ENCODE results near the gene ZBTB7B. TPM values are rescaled to one million over a fixed set of nuclear protein-coding genes. Genes with fewer than 3 reads are reported as not detected.

The ZBTB7B gene
- polyA plus RNA-seq, 1 experiment: 8.7 TPM

DNA sequence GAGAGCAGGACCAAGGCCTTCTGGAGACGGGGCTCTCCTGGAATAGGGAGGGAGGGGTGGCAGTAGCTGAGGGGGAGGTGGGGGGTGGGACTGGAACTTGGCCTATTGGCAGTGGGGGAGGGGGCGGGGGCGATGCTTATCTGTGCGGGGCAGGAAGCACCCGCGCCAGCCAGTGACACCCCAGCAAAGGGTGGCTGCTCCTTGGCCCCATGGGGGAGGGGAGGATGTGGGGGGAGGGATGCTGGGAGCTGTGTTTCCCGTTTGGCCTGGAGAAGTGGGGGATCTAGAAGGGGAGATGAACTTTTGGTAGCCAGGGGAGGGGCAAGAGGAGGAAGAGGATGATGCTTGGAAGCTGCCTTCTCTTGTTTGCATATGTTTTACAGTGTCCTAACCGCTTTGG is 11.0 kb downstream of the ZBTB7B start:
- DNase-seq (ENCODE audit: low read depth, low spot score): no peak
- ChIA-PET POLR2A (no interaction called here), CTCF (no interaction called here)
- Histone ChIP-seq H3K9me3 (ENCODE audit: control insufficient read depth, insufficient read depth, low read length) (no peaks in the 10 kb centered on the region), H3K27me3 (ENCODE audit: control insufficient read depth, insufficient read depth, low read length) (no peaks in the 10 kb centered on the region), H3K27ac (ENCODE audit: low read depth, low read length) (no peak overlapping the region), H3K4me3 (ENCODE audit: low read depth, low read length) (no peak overlapping the region)
- TF ChIP-seq, protein P1, sequence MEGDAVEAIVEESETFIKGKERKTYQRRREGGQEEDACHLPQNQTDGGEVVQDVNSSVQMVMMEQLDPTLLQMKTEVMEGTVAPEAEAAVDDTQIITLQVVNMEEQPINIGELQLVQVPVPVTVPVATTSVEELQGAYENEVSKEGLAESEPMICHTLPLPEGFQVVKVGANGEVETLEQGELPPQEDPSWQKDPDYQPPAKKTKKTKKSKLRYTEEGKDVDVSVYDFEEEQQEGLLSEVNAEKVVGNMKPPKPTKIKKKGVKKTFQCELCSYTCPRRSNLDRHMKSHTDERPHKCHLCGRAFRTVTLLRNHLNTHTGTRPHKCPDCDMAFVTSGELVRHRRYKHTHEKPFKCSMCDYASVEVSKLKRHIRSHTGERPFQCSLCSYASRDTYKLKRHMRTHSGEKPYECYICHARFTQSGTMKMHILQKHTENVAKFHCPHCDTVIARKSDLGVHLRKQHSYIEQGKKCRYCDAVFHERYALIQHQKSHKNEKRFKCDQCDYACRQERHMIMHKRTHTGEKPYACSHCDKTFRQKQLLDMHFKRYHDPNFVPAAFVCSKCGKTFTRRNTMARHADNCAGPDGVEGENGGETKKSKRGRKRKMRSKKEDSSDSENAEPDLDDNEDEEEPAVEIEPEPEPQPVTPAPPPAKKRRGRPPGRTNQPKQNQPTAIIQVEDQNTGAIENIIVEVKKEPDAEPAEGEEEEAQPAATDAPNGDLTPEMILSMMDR (IDR thresholded peaks at IDR 0.05; ENCODE audit: low read depth, low read length): no peak

DNA sequence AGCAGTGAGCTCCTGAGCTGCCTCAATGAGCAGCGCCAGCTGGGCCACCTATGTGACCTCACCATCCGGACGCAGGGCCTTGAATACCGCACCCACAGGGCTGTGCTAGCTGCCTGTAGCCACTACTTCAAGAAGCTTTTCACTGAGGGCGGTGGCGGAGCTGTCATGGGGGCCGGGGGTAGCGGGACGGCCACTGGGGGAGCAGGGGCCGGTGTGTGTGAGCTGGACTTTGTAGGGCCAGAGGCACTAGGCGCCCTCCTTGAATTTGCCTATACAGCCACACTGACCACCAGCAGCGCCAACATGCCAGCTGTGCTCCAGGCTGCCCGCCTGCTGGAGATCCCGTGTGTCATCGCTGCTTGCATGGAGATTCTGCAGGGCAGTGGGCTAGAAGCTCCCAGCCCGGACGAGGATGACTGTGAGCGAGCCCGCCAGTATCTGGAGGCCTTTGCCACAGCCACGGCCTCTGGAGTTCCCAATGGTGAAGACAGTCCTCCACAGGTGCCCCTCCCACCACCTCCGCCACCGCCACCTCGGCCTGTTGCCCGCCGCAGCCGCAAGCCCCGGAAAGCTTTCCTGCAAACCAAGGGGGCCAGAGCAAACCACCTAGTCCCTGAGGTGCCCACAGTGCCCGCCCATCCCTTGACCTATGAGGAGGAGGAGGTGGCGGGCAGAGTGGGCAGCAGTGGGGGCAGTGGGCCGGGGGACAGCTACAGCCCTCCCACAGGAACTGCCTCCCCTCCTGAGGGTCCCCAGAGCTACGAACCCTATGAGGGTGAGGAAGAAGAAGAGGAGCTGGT is 12.3 kb downstream of the ZBTB7B start:
- H3K27me3 ChIP-seq (ENCODE audit: control insufficient read depth, insufficient read depth, low read length): no peaks in the 10 kb centered on the region
- POLR2A ChIA-PET: no interaction called here
- CTCF ChIA-PET: interaction anchor here (1.3 to 3.1 kb wide), 3 partner anchors 16 to 29 kb away, joined by 4 to 32 read pairs (median 20); no protein-coding TSS in a partner anchor

DNA sequence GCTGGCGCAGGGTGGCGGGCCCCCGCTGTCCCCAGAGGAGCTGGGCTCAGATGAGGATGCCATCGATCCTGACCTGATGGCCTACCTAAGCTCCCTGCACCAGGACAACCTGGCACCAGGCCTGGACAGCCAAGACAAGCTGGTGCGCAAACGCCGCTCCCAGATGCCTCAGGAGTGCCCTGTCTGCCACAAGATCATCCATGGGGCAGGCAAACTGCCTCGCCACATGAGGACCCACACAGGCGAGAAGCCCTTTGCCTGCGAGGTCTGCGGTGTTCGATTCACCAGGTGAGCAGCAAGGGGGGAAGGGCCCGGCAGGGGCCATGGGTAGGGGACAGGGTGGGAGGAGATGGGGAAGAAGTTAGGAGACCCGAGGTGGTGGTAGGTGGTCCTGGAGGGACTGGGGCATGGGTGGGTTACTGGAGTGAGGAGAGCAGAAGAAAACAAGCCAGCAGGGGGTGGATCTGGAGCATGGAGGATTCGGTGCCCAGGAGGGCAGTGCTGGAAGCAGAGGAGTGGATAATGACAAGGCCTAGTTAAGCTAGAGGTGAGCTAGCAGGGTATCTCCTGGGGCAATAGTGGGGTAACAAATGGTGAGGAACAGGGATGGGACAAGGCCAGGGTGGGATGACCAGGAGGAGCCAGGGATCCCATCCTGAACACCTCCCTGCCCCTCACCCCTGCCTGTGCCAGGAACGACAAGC is 13.1 kb downstream of the ZBTB7B start:
- ChIA-PET CTCF (interaction anchor here (1.0 to 3.6 kb wide), 8 partner anchors 8 to 60 kb away, joined by 4 to 38 read pairs (median 16); partner anchors contain the start of genes PBXIP1 and PYGO2), POLR2A (no interaction called here)
- no peak overlapping the region for H3K27ac ChIP-seq (ENCODE audit: low read depth, low read length)
- no peak for DNase-seq (ENCODE audit: low read depth, low spot score)
- H3K9me3 ChIP-seq (ENCODE audit: control insufficient read depth, insufficient read depth, low read length): no peaks in the 10 kb centered on the region
- TF ChIP-seq, protein P1 (IDR thresholded peaks at IDR 0.05; ENCODE audit: low read depth, low read length): no peak
- H3K27me3 ChIP-seq (ENCODE audit: control insufficient read depth, insufficient read depth, low read length): no peaks in the 10 kb centered on the region
- H3K4me3 ChIP-seq (ENCODE audit: low read depth, low read length): no peak overlapping the region

More for the DNA sequence above, 12.3 kb downstream of the ZBTB7B start:
- H3K27ac ChIP-seq (ENCODE audit: low read depth, low read length): no peak overlapping the region
- no peak for DNase-seq (ENCODE audit: low read depth, low spot score)
- TF ChIP-seq, protein P1 (IDR thresholded peaks at IDR 0.05; ENCODE audit: low read depth, low read length): no peak
- H3K9me3 ChIP-seq (ENCODE audit: control insufficient read depth, insufficient read depth, low read length): no peaks in the 10 kb centered on the region
- H3K4me3 ChIP-seq (ENCODE audit: low read depth, low read length): no peak overlapping the region

DNA sequence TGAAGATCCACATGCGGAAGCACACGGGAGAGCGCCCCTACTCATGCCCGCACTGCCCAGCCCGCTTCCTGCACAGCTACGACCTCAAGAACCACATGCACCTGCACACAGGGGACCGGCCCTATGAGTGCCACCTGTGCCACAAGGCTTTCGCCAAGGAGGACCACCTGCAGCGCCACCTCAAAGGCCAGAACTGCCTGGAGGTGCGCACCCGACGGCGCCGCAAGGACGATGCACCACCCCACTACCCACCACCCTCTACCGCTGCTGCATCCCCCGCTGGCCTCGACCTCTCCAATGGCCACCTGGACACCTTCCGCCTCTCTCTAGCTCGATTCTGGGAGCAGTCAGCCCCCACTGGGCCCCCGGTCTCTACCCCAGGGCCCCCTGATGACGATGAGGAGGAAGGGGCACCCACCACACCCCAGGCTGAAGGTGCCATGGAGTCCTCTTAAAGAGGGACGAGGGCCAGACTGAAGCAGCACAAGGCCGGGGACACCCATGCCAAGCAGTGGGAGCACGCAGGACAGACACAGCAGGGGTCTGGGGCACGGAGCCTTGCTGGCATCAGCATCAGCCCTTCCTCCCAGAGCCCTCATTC is 13.7 kb downstream of the ZBTB7B start:
- DNase-seq (ENCODE audit: low read depth, low spot score): no peak
- no peak overlapping the region for H3K4me3 ChIP-seq (ENCODE audit: low read depth, low read length)
- ChIA-PET POLR2A (interaction anchor here (0.6 to 1.5 kb wide), 4 partner anchors 9 to 458 kb away, joined by 3 to 5 read pairs (median 4); partner anchors contain the start of genes PBXIP1, SHC1 and UBE2Q1), CTCF (interaction anchor here (0.7 to 3.6 kb wide), 12 partner anchors 9 to 69 kb away, joined by 3 to 38 read pairs (median 10); partner anchors contain the start of genes PBXIP1, PYGO2 and SHC1)
- TF ChIP-seq, protein P1 (IDR thresholded peaks at IDR 0.05; ENCODE audit: low read depth, low read length): no peak
- H3K27ac ChIP-seq (ENCODE audit: low read depth, low read length): no peak overlapping the region
- H3K27me3 ChIP-seq (ENCODE audit: control insufficient read depth, insufficient read depth, low read length): no peaks in the 10 kb centered on the region
- H3K9me3 ChIP-seq (ENCODE audit: control insufficient read depth, insufficient read depth, low read length): no peaks in the 10 kb centered on the region

Measured in AG04450 (cell line).